ENCODE data around the gene GRAP. TPM values are rescaled to one million over a fixed set of nuclear protein-coding genes. Genes with fewer than 3 reads are reported as not detected.
A peak's percentile ranks its signal among the peaks of the same experiment; 100 is the strongest.
"Not testable (repeated sequence)": the region's sequence is repeated elsewhere in the genome, so short reads cannot be mapped to it uniquely, and the experiment has no call there.

The GRAP gene
- total RNA-seq (2014; rRNA removed; shearing (Covaris generic)) = 1.2 and 1.5 TPM in 2 replicates

DNA sequence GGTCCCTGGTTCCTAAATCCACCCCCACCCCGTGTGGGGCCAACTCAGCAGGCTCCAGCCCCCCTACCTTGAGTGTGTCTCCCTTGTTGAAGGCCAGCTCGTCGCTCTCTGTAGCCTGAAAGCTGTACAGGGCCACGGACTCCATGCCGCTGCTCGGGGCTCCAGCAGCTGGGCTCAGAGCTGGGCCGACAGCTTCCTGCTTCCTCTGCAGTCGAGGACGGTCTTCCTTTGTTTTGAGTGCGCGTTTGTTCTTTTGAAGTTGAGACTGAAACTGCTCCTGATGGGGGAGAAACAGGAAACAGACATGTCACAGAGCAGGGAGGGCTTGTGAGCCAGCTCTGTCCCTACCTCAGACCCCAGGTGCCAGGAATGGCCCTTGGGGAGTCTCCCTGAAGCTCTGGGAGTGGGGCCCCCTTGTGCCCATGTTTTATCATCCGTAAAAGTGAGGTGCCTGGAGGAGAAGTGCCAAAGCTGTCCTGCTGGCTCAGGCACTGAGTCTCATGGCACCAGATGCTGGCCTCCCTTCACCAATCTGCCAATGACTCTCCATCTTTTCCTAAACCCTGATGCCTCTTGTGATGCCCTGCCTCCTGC is at the start of gene GRAP:
Gene GRAP (minus strand): TSS at position 176 of the 594 bp plus-strand sequence. CDS start 31 bp downstream, at position 145.
- DNase-seq (ENCODE audit: low spot score) = not testable (repeated sequence)

DNA sequence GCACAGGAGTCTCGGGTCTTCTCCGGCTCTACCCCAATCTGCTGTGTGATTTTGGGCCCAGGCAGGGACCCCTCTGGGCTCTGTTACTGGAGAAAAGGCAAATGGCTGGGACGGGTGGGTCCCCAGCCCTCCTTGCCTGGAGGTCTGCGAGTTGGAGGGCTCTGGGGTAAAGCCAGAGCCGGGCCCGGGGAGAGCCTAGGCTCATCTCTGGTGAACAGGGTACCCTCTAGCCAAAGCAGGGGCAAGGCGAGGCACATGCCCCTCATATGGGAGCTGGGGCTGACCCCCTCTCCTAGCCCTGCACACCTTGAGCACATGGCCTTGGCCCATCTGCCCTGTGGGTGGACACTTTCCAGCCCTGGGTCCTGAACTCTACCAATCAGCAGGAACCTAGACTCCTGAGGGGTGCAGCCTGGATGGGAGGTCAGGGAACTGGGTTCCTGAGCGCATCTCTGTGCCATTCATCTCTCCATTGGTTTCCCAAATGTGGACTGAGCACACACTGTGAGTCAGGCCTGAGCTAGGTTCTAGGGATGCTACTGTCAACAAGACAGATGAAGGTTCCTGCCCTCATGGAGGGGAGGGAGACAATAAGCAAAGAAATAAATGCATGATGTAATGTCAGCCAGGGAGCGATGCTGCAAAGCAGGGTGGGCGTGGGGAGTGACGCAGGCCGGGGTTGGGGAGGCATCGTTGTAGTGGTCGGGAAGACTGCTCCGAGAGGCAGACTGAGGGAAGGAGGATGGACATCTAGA is 47.1 kb upstream of the GRAP start:
- DNase-seq (ENCODE audit: low spot score) = not testable (repeated sequence)

GRCh38 chr17:19092737-19093683 is 46.3 kb upstream of the GRAP start:
- DNase-seq (ENCODE audit: low spot score) = peak; percentile 0

DNA sequence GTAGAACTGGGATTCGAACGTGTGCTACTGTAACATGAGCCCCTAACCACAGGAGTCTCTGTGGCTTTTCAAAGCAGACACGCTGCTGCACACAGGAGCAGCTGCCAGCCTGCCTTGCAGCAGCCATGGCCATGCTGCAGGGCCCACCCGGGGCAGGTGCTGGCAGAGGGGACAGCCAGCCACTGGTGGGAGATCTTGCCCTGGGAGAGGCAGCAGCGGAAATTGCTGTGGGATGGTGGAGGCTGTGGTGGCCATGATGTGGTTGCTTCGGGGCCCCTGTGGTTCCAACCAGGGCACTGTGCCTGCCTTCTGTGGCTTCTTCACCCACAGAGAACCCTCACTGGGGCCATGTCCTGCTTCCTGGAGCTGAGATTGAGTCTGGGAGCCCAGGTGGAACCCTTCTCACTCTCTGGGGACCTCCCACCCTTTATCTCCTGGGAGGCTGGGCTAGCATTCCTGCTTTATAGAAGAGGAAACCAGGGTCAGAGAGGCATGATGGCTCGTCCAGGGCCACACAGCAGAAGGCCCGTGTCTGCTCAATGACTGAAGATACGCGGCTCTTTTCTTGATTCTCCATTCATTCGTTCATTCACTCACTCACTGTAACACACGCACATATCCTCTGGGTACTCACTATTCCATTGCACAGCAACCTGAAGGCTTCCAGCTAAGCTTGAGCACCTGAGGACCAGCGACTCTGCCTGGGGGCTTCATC is 43.5 kb upstream of the GRAP start:
- not testable (repeated sequence) for DNase-seq (ENCODE audit: low spot score)

DNA sequence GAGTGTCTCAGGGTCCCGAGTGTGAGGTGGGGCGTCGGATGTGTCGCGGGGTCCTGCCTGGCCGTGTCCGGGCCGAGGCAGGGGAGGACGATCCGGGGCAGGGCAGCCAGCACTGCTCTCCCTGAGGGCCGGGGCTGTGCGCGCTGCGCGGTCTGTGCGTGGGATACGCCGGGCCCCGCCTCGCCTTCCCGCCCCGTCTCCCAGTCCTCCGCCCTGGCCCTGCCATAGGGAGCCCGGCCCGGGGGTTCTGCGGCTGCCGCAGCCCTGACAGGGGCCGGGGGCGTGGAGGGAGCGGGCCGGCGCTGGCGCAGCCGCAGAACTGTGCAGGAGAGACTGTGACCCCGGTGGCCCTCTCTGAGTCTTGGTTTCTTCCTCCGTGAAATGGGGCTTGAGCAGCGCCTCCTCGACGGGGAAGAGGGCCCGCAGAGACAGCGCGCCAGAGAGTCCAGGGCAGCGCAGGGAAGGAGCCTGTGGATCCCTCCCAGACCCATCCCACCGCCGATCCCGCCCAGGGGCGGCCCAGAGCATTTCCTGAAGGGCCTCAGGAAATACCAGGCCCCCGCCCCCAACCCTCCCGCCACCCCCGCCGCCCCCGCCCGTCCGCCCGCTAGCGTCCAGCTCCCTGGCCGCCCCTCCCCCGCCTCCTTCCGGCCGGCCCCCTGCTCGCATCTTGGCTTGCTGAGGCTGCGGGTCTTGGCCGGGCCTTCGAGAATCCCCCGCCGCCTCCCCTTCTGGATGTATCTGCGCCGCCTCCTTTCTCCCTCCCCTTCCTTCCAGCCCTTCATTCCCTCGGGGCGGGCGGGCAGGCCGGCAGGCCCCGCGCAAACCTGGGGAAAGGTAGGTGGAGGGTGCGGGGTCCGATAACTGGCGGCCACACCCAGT is 42.3 kb upstream of the GRAP start:
- not testable (repeated sequence) for DNase-seq (ENCODE audit: low spot score)

DNA sequence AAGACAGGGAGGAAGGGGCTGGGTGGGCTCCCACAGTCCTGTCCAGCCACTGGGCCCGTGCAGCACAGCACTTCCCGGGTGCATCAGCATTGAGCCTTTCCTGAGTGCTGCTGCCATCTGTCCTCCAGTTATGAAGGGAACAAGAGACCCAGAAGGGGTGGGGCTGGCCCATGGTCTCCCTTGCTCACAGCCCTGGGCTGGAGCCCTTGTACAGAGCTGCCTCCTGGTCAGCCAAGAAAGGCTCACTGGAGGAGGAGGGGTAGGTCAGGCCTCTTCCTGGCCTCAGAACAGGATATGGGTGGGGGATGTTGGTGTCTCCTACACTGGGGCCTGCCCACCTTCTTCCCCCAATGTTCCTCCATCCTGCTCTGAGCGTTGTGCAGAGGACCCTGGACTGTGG is 30.6 kb upstream of the GRAP start:
- not testable (repeated sequence) for DNase-seq (ENCODE audit: low spot score)

GRCh38 chr17:19076398-19077192 is 29.8 kb upstream of the GRAP start:
- not testable (repeated sequence) for DNase-seq (ENCODE audit: low spot score)

DNA sequence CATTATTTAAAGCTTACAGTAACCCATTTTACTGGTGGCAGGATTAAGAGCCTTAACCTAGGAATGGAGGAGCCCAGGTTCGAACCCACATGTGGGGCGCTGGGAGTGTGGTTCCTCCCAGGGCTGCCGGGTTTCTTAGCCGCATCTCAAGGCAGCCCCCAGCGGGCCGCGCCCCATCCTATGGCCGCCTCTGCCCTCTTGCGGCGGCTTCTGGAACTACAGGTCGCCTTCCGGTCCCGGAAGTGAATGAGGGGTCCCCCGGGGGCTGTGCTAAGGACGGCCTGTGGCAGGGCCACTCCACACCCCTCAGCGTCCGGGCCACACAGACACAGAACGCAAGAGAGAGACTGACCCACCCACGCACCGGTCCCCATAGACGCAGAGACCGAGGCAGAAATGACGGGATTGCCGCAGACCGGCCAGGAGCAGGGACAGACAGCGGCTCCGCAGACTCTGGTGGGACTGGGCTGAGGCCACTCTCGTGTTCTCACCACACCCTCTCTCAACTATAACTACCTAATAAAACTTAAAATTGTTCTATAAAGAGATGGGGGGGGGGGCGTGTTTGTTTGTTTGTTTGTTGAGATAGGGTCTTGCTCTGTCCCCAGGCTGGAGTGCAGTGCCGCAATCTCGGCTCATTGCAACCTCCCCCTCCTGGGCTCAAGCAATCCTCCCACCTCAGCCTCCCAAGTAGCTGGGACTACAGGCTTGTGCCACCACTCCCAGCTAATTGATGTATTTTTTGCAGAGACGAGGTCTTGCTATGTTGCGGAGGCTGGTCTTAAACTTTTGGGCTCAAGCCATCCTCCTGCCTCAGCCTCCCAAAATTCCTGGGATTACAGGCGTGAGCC is 23.8 kb upstream of the GRAP start:
- DNase-seq (ENCODE audit: low spot score) = not testable (repeated sequence)

GRCh38 chr17:19064378-19064777 is 17.6 kb upstream of the GRAP start:
- DNase-seq (ENCODE audit: low spot score) = not testable (repeated sequence)

DNA sequence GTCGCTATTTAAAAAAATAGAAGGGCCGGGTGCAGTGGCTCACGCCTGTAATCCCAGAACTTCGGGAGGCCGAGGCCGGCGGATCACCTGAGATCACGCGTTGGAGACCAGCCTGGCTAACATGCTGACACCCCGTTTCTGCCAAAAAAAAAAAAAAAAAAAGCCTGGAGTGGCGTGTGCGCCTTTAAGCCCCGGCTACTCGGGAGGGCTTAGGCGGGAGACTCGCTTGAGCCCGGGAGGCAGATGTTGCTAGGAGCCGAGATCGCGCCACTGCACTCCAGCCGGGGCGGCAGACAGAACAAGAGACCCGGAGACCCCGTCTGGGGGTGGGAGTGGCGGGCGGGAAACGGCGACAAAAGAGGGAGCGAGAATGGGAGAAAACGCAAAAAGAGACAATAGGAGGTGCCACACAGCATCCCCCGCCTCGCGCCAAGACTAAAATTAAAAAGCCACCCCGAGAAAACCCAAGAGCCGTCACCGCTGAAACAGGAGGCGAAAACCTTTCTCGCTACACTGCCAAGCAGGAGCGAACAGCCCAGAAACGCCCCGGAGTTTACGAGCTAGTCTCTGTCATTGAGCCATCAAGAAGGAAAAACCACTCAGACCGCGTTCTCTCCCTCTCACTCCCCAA is 16.7 kb upstream of the GRAP start:
- not testable (repeated sequence) for DNase-seq (ENCODE audit: low spot score)

GRCh38 chr17:19062718-19063325 is 16.1 kb upstream of the GRAP start:
- DNase-seq (ENCODE audit: low spot score) = not testable (repeated sequence)

- DNase-seq (ENCODE audit: low spot score) = not testable (repeated sequence)
These were observed 15.4 kb upstream of the GRAP start for GRCh38 chr17:19062009-19062717.

DNA sequence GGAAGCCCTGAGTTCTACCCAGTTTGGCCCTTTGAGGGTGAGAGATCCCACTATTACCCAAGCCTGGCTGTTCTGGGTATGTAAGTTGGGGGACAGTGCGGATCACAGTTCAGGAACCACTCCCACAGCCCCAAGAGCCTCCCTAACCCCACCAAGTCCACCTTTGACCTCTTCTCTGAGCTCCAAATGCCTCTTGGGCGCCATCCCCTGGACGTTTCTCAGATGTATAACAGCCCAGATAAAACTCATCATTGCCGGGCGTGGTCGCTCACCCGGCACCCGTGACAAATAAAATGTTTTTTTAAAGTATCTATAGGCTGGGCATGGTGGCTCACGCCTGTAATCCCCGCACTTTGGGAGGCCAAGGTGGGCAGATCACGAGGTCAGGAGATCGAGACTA is 8.7 kb upstream of the GRAP start:
- DNase-seq (ENCODE audit: low spot score) = not testable (repeated sequence)

DNA sequence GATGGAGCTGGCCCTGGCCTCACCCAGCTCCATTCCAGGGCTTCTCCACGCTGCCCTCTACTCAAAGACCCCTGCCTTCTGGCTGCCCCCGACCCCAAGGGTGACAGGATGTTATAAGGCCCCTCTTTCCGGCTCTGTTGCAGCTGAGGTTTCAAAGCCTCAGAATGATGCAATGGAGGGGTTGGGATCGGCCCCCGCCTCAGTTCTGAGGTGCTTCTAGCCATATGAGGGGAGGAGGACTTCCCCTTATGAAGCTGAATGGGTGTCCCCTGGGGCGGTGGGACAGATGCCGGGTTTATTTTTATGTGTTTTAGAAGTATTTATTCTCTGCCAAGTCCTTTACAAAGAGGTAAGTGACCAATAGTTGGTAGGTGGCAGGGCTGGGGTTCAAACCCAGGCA is 2.1 kb upstream of the GRAP start:
- DNase-seq (ENCODE audit: low spot score) = not testable (repeated sequence)

- not testable (repeated sequence) for DNase-seq (ENCODE audit: low spot score)
These were observed 753 bp upstream of the GRAP start for GRCh38 chr17:19047510-19047909.

- DNase-seq (ENCODE audit: low spot score) = not testable (repeated sequence)
These were observed 2.1 kb downstream of the GRAP start for GRCh38 chr17:19044643-19045042.

DNA sequence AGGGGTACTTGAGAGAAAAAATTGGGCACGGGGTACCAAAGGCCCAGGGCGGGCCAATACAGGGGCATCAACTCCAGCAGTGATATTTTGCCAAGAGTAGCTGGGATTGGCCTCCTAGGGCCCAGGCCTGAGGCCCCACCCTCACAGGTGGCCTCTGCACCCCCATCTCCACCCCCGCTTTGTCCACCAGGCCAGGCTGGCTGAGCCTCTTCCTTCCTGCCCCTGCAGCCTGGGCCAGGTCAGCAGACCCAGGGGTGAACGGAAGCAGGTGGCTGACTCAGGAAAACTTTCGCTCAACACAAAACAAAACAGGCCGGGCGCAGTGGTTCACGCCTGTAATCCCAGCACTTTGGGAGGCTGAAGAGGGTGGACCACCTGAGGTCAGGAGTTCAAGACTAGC is 3.7 kb downstream of the GRAP start:
- DNase-seq (ENCODE audit: low spot score) = not testable (repeated sequence)

Measured in HT-29 (cell line).